ENCODE results near the gene BIRC6. TPM values are rescaled to one million over a fixed set of nuclear protein-coding genes. Genes with fewer than 3 reads are reported as not detected.

The BIRC6 gene
- total RNA-seq, 2 donors from 2014 or later, result 89.0 to 91.8 TPM

DNA sequence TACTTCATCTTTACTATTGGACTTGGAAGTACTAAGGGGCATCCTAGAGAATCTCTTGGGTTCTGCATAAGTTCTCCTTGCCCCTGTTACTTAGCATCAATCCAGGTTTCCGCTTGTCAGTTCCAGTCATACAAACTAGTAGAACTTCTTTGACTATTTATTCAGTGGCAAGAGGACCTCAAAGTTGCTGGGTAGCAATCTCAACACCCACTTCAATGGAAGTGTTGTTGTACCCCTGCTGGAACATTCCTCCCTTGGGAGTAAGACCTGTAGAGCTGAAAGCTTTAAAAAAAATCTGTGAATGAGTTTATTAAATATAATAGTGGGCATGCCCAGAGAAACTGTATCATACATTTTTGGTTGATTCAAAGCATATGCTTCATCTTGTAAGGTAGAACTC, 27.0 kb downstream of the BIRC6 start:
- H3K27ac Mint-ChIP-seq, result no peak overlapping the region
- H3K36me3 Mint-ChIP-seq (ENCODE audit: insufficient read depth in 2 of 2), result peaks cover 10 to 18% of the 10 kb centered on the region in 2 donors
- no peak for DNase-seq
- peaks cover 5% of the 10 kb centered on the region for H3K4me1 Mint-ChIP-seq (ENCODE audit: low read depth)
- no peaks in the 10 kb centered on the region for H3K9me3 Mint-ChIP-seq
- no peak overlapping the region for H3K4me3 Mint-ChIP-seq
- H3K27me3 Mint-ChIP-seq (ENCODE audit: low read depth), result no peaks in the 10 kb centered on the region
- no peak for ATAC-seq (replicated peaks in 1 of 2)

GRCh38 chr2:32384529-32384928, 27.7 kb downstream of the BIRC6 start:
- ATAC-seq (replicated peaks in 1 of 2), result no peak
- no peaks in the 10 kb centered on the region for H3K27me3 Mint-ChIP-seq (ENCODE audit: low read depth)
- no peak for DNase-seq
- H3K27ac Mint-ChIP-seq, result no peak overlapping the region
- H3K4me1 Mint-ChIP-seq (ENCODE audit: low read depth), result peaks cover 5% of the 10 kb centered on the region
- H3K36me3 Mint-ChIP-seq (ENCODE audit: insufficient read depth in 2 of 2), result peaks cover 10 to 18% of the 10 kb centered on the region in 2 donors
- H3K4me3 Mint-ChIP-seq, result no peak overlapping the region
- H3K9me3 Mint-ChIP-seq, result no peaks in the 10 kb centered on the region

GRCh38 chr2:32386739-32387138, 29.9 kb downstream of the BIRC6 start:
- Mint-ChIP-seq H3K9me3 (no peaks in the 10 kb centered on the region), H3K27ac (no peak overlapping the region), H3K4me3 (no peak overlapping the region), H3K4me1 (ENCODE audit: low read depth) (peaks cover 5% of the 10 kb centered on the region), H3K27me3 (ENCODE audit: low read depth) (no peaks in the 10 kb centered on the region), H3K36me3 (ENCODE audit: insufficient read depth in 2 of 2) (peaks cover 9 to 21% of the 10 kb centered on the region in 2 donors)
- DNase-seq, result no peak
- ATAC-seq (replicated peaks in 1 of 2), result no peak

DNA sequence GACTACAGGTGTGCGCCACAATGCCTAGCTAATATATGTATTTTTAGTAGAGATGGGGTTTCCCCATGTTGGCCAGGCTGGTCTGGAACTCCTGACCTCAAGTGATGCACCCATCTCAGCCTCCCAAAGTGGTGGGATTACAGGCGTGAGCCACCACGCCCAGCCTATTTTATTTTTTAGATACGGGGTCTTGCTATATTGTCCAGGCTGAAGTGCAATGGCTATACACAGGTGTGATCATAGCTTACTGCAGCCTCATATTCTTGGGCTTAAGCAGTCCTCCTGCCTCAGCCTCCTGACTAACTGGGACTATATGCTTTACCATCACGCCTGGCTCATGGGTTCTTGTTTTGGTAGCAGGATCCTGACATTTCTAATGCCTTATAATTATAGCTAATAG, 42.4 kb downstream of the BIRC6 start:
- H3K4me3 Mint-ChIP-seq, result no peak overlapping the region
- peaks cover 2 to 19% of the 10 kb centered on the region in 2 donors for H3K36me3 Mint-ChIP-seq (ENCODE audit: insufficient read depth in 2 of 2)
- ATAC-seq (replicated peaks in 1 of 2) (no peak), DNase-seq (no peak)
- H3K4me1 Mint-ChIP-seq (ENCODE audit: low read depth), result peaks cover 19% of the 10 kb centered on the region
- no peaks in the 10 kb centered on the region for H3K27me3 Mint-ChIP-seq (ENCODE audit: low read depth)
- H3K9me3 Mint-ChIP-seq, result no peaks in the 10 kb centered on the region
- no peak overlapping the region for H3K27ac Mint-ChIP-seq

- Mint-ChIP-seq H3K27me3 (ENCODE audit: low read depth) (no peaks in the 10 kb centered on the region), H3K36me3 (ENCODE audit: insufficient read depth in 2 of 2) (peaks cover 0 to 14% of the 10 kb centered on the region in 2 donors), H3K9me3 (no peaks in the 10 kb centered on the region), H3K4me1 (ENCODE audit: low read depth) (peaks cover 19% of the 10 kb centered on the region), H3K27ac (peak overlapping the region; percentile 91), H3K4me3 (peak overlapping the region in 1 of 2 donors; percentile 9)
- DNase-seq, result no peak
- ATAC-seq (replicated peaks in 1 of 2), result no peak
Observed at GRCh38 chr2:32402091-32402490, 45.3 kb downstream of the BIRC6 start.

DNA sequence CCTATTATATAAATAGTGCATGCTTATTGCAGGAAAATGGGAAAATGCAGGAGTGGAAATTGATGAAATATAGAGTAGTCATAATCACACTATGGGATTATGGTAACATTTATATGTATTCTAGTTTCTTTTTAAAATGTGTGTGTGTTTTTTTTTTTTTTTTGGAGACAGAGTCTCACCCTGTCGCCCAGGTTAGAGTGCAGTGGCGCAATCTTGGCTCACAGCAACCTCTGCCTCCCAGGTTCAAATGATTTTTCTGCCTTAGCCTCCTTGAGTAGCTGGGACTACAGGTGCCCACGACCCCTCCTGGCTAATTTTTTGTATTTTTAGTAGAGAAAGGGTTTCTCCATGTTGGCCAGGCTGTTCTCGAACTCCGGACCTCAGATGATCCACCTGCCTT, 47.0 kb downstream of the BIRC6 start:
- Mint-ChIP-seq H3K4me3 (no peak overlapping the region), H3K27ac (no peak overlapping the region), H3K27me3 (ENCODE audit: low read depth) (no peaks in the 10 kb centered on the region), H3K36me3 (ENCODE audit: insufficient read depth in 2 of 2) (peaks cover 3 to 22% of the 10 kb centered on the region in 2 donors), H3K4me1 (ENCODE audit: low read depth) (peaks cover 19% of the 10 kb centered on the region), H3K9me3 (no peaks in the 10 kb centered on the region)
- DNase-seq (no peak), ATAC-seq (replicated peaks in 1 of 2) (no peak)

DNA sequence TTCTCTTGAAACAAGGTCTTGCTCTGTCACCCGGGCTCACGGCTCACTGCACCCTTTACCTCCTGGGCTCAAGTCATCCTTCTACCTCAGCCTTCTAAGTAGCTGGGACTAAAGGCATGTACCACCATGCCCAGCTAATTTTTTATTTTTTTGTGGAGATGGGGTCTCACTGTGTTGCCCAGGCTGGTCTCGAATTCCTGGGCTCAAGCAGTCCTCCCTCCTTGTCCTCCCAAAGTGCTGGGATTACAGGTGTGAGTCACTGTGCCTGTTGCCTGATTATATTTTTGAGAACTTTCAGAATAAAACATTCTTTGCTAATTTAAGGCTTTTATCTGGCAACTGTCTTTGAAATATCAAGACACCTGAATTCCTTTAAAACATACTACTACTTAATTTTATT, 47.9 kb downstream of the BIRC6 start:
- ATAC-seq (replicated peaks in 1 of 2), result no peak
- H3K9me3 Mint-ChIP-seq, result no peaks in the 10 kb centered on the region

DNA sequence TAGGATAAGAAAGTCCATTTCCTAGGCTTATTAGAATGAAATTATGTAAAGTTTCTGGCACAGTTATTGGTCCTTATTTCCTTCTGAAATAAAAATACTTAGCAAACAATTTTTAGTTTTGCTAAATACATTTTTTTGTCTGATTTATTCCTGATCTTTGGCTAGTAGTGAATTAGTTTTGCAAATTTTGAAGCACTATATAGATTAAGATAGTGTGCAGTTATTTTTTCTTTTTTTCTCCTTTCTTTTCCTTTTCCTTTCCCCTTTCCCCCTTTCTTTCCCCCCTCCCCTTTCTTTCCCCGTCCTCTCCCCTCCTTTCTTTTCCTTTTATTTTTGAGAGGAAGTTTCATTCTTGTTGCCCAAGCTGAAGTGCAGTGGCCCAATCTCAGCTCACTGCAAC, 59.7 kb downstream of the BIRC6 start:
- DNase-seq, result no peak
- Mint-ChIP-seq H3K9me3 (no peaks in the 10 kb centered on the region), H3K4me3 (no peak overlapping the region), H3K4me1 (ENCODE audit: low read depth) (peaks cover 6% of the 10 kb centered on the region), H3K36me3 (ENCODE audit: insufficient read depth in 2 of 2) (peaks cover 1 to 19% of the 10 kb centered on the region in 2 donors), H3K27me3 (ENCODE audit: low read depth) (no peaks in the 10 kb centered on the region), H3K27ac (peak overlapping the region; percentile 28)
- no peak for ATAC-seq (replicated peaks in 1 of 2)

More for the DNA sequence above, 47.9 kb downstream of the BIRC6 start:
- Mint-ChIP-seq H3K27ac (no peak overlapping the region), H3K27me3 (ENCODE audit: low read depth) (no peaks in the 10 kb centered on the region), H3K4me1 (ENCODE audit: low read depth) (peaks cover 24% of the 10 kb centered on the region), H3K36me3 (ENCODE audit: insufficient read depth in 2 of 2) (peaks cover 3 to 26% of the 10 kb centered on the region in 2 donors), H3K4me3 (no peak overlapping the region)
- no peak for DNase-seq

DNA sequence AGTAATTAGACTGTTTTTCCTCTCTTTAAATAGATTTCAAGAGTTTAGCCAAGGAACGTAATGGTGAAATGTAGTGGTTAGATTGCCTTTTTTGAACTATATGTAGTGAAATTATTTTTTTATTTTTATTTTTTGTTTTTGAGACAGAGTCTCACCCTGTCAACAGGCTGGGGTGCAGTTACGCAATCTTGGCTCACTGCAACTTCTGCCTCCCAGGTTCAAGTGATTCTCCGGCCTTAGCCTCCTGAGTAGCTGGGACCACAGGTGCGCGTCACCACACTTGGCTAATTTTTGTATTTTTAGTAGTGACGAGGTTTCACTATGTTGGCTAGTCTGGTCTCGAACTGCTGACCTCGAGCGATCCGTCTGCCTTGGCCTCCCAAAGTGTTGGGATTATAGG, 60.8 kb downstream of the BIRC6 start:
- ATAC-seq (replicated peaks in 1 of 2) (no peak), DNase-seq (no peak)
- peaks cover 18% of the 10 kb centered on the region for H3K4me1 Mint-ChIP-seq (ENCODE audit: low read depth)
- no peak overlapping the region for H3K27ac Mint-ChIP-seq
- H3K36me3 Mint-ChIP-seq (ENCODE audit: insufficient read depth in 2 of 2), result peaks cover 1 to 19% of the 10 kb centered on the region in 2 donors
- no peaks in the 10 kb centered on the region for H3K27me3 Mint-ChIP-seq (ENCODE audit: low read depth)
- H3K9me3 Mint-ChIP-seq, result no peaks in the 10 kb centered on the region
- H3K4me3 Mint-ChIP-seq, result no peak overlapping the region

- ATAC-seq (replicated peaks in 1 of 2), result no peak
- no peak overlapping the region for H3K4me3 Mint-ChIP-seq
- DNase-seq, result no peak
- H3K9me3 Mint-ChIP-seq, result no peaks in the 10 kb centered on the region
- peaks cover 1 to 20% of the 10 kb centered on the region in 2 donors for H3K36me3 Mint-ChIP-seq (ENCODE audit: insufficient read depth in 2 of 2)
- H3K4me1 Mint-ChIP-seq (ENCODE audit: low read depth), result peaks cover 19% of the 10 kb centered on the region
- H3K27ac Mint-ChIP-seq, result no peak overlapping the region
- no peaks in the 10 kb centered on the region for H3K27me3 Mint-ChIP-seq (ENCODE audit: low read depth)
Observed at GRCh38 chr2:32418778-32419177, 62.0 kb downstream of the BIRC6 start.

- no peak for ATAC-seq (replicated peaks in 1 of 2)
- Mint-ChIP-seq H3K9me3 (no peaks in the 10 kb centered on the region), H3K27ac (peak overlapping the region; percentile 67), H3K27me3 (ENCODE audit: low read depth) (no peaks in the 10 kb centered on the region), H3K4me1 (ENCODE audit: low read depth) (peaks cover 31% of the 10 kb centered on the region), H3K4me3 (peak overlapping the region in 1 of 2 donors; percentile 16), H3K36me3 (ENCODE audit: insufficient read depth in 2 of 2) (peaks cover 0 to 9% of the 10 kb centered on the region in 2 donors)
- no peak for DNase-seq
Observed at GRCh38 chr2:32422133-32422532, 65.3 kb downstream of the BIRC6 start.

- H3K9me3 Mint-ChIP-seq, result no peaks in the 10 kb centered on the region
- H3K4me3 Mint-ChIP-seq, result no peak overlapping the region
- H3K36me3 Mint-ChIP-seq (ENCODE audit: insufficient read depth in 2 of 2), result peaks cover 0 to 5% of the 10 kb centered on the region in 2 donors
- no peaks in the 10 kb centered on the region for H3K27me3 Mint-ChIP-seq (ENCODE audit: low read depth)
- DNase-seq (no peak), ATAC-seq (replicated peaks in 1 of 2) (no peak)
- peaks cover 42% of the 10 kb centered on the region for H3K4me1 Mint-ChIP-seq (ENCODE audit: low read depth)
- no peak overlapping the region for H3K27ac Mint-ChIP-seq
Observed at GRCh38 chr2:32423536-32423935, 66.7 kb downstream of the BIRC6 start.

DNA sequence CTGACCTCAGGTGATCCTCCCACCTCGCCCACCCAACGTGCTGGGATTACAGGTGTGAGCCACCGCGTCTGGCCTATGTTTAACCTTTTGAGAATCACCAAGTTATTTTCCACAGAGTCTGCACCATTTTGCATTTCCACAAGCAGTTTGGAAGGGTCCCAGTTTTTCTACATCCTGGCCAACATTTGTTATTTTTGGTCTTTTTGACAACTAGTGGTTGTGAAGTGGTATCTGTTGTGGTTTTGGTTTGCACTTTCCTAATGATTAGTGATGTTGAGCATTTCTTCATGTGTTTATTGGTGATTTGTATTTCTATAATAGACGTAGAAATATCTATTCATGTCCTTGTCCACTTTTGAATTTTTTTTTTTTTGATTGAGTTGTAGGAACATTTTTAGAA, 67.9 kb downstream of the BIRC6 start:
- Mint-ChIP-seq H3K4me1 (ENCODE audit: low read depth) (peaks cover 42% of the 10 kb centered on the region), H3K9me3 (no peaks in the 10 kb centered on the region), H3K27ac (no peak overlapping the region), H3K27me3 (ENCODE audit: low read depth) (no peaks in the 10 kb centered on the region), H3K36me3 (ENCODE audit: insufficient read depth in 2 of 2) (peaks cover 0 to 5% of the 10 kb centered on the region in 2 donors), H3K4me3 (no peak overlapping the region)
- DNase-seq (no peak), ATAC-seq (replicated peaks in 1 of 2) (no peak)

DNA sequence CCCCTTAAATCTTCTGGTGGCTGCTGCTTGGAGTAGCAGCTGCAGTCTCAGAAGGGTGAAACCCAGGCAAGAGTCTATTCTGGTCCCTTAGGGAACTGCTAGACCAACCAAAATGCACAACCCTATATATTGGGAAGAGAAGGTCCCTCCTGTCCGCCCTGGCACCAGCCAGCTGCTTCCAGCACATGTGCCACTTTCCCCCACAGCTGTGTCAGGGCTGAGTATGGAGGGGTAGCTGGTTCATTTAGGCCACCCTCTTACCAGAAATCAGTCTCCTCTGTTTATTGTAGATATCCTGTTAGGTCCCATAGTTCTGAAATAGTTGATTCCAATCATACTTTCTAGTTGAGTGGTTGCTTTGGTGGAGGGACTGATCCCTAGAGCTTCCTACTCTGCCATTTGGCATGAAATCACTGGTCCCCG, 68.9 kb downstream of the BIRC6 start:
- H3K4me1 Mint-ChIP-seq (ENCODE audit: low read depth), result peaks cover 42% of the 10 kb centered on the region
- H3K27me3 Mint-ChIP-seq (ENCODE audit: low read depth), result no peaks in the 10 kb centered on the region
- DNase-seq (no peak), ATAC-seq (replicated peaks in 1 of 2) (peak; percentile 24 to 30)
- H3K4me3 Mint-ChIP-seq, result peak overlapping the region in 1 of 2 donors; percentile 54
- peaks cover 0 to 6% of the 10 kb centered on the region in 2 donors for H3K36me3 Mint-ChIP-seq (ENCODE audit: insufficient read depth in 2 of 2)
- no peaks in the 10 kb centered on the region for H3K9me3 Mint-ChIP-seq
- peak overlapping the region; percentile 52 for H3K27ac Mint-ChIP-seq

Measured in activated T-cell treated with anti-CD3 and anti-CD28 coated beads, Interleukin-2, amount 50 U/mL, for 72 hours (primary cell).